ENCODE results near the gene SIRT3. TPM values are rescaled to one million over a fixed set of nuclear protein-coding genes. Genes with fewer than 3 reads are reported as not detected.

The SIRT3 gene
- total RNA-seq, 4 donors from 2014 or later = 7.2 to 27.9 (median 20.6) TPM

DNA sequence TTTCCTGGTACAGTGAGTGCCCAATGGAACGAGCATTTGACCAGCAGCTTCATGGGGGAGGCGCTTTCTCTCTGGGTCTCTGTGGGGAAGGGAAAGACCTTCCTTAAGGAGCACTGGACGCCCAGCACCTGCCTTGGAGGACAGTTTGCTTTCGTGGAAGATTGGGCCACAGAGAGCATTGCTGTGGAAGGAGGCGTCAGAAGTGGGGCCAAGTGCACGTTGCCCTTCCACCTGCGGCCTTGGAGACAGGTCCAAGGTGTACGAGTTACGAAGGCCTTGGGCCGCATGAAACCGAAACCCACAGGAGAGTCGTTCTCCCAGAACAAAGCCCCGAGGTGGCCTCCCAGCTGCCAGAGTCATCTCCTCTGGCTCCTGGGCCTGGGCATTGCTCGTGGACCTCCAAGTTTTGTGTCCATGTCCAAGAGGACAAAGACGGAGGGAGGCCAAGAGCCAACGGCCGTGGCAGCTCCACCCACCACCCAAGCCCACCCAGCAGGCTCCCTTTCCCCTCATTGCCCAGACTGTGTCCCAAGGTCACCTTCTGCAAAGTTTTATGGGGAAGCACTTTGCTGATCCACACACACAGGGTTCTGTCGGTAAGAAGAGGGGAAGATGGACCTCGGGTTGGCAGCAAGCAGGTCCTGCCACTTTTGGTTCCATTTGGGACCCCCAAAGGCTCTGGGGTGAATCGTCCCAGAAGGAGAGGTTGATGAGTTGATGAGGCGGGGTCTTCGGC is 36.2 kb upstream of the SIRT3 start:
- DNase-seq = no peak
- in situ Hi-C loops (cut with MboI; ENCODE audit: low pct_ligation_motif_present in 1 of 4, low pct_unique_long_range_greater_than_20kb in 1 of 4, low sequenced_read_pairs in 3 of 4) = no loop called here
- intact Hi-C loops (cut with DNase I; ENCODE audit: low total_unique reads) = no loop called here

DNA sequence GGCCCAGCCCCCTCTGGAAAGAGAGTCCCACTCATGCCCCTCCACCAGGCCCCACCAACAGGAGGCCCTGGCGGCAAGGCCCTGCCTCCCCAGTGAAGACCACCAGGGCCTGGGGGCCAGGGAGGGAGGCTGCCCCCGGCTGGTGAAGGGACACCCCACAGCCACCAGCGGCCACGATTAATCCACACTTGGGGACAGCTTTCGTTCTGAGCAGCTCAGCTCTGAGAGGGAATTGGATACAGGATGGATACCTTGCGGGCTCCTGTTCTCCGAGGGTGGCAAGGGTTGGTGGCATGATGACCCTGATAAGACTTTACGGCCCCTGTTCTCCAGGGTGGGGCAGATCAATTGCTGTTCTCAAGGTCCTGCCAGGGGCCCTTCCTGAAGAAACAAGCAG is 35.2 kb upstream of the SIRT3 start:
- in situ Hi-C loops (cut with MboI; ENCODE audit: low pct_ligation_motif_present in 1 of 4, low pct_unique_long_range_greater_than_20kb in 1 of 4, low sequenced_read_pairs in 3 of 4) = no loop called here
- H3K9me3 ChIP-seq = no peaks in the 10 kb centered on the region
- peak overlapping the region in 2 of 4 donors; percentile 84 to 86 for H3K27ac ChIP-seq
- WGBS, 2 donors (ENCODE audit: low coverage in 1 of 2) = 72% methylated on average over 8 of the region's 8 CpGs; no CpG with 5 or more reads in 1 of the 2 donors
- H3K4me3 ChIP-seq = no peak overlapping the region
- TF ChIP-seq POLR2AphosphoS5 (IDR thresholded peaks at IDR 0.05) (no peak), EP300 (IDR thresholded peaks at IDR 0.05; ENCODE audit: low read depth) (no peak), POLR2A (IDR thresholded peaks at IDR 0.05) (no peak)
- TF ChIP-seq, protein P1, sequence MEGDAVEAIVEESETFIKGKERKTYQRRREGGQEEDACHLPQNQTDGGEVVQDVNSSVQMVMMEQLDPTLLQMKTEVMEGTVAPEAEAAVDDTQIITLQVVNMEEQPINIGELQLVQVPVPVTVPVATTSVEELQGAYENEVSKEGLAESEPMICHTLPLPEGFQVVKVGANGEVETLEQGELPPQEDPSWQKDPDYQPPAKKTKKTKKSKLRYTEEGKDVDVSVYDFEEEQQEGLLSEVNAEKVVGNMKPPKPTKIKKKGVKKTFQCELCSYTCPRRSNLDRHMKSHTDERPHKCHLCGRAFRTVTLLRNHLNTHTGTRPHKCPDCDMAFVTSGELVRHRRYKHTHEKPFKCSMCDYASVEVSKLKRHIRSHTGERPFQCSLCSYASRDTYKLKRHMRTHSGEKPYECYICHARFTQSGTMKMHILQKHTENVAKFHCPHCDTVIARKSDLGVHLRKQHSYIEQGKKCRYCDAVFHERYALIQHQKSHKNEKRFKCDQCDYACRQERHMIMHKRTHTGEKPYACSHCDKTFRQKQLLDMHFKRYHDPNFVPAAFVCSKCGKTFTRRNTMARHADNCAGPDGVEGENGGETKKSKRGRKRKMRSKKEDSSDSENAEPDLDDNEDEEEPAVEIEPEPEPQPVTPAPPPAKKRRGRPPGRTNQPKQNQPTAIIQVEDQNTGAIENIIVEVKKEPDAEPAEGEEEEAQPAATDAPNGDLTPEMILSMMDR (IDR thresholded peaks at IDR 0.05) = no peak
- H3K36me3 ChIP-seq = no peaks in the 10 kb centered on the region
- intact Hi-C loops (cut with DNase I; ENCODE audit: low total_unique reads) = no loop called here
- no peak for DNase-seq
- peaks cover 0 to 22% (median 18%) of the 10 kb centered on the region in 4 donors for H3K4me1 ChIP-seq
- peaks cover 7% of the 10 kb centered on the region for H3K27me3 ChIP-seq

More for the DNA sequence above, 36.2 kb upstream of the SIRT3 start:
- Histone ChIP-seq H3K27ac (no peak overlapping the region), H3K4me1 (peaks cover 0 to 22% (median 18%) of the 10 kb centered on the region in 4 donors), H3K27me3 (peaks cover 8% of the 10 kb centered on the region), H3K9me3 (no peaks in the 10 kb centered on the region), H3K36me3 (no peaks in the 10 kb centered on the region), H3K4me3 (no peak overlapping the region)
- 90 to 93% methylated on average over 4 to 22 of the region's 22 CpGs for WGBS, 2 donors (ENCODE audit: low coverage in 1 of 2)
- TF ChIP-seq, protein P1 (IDR thresholded peaks at IDR 0.05) = no peak
- TF ChIP-seq POLR2A (IDR thresholded peaks at IDR 0.05) (no peak), EP300 (IDR thresholded peaks at IDR 0.05; ENCODE audit: low read depth) (no peak), POLR2AphosphoS5 (IDR thresholded peaks at IDR 0.05) (no peak)

DNA sequence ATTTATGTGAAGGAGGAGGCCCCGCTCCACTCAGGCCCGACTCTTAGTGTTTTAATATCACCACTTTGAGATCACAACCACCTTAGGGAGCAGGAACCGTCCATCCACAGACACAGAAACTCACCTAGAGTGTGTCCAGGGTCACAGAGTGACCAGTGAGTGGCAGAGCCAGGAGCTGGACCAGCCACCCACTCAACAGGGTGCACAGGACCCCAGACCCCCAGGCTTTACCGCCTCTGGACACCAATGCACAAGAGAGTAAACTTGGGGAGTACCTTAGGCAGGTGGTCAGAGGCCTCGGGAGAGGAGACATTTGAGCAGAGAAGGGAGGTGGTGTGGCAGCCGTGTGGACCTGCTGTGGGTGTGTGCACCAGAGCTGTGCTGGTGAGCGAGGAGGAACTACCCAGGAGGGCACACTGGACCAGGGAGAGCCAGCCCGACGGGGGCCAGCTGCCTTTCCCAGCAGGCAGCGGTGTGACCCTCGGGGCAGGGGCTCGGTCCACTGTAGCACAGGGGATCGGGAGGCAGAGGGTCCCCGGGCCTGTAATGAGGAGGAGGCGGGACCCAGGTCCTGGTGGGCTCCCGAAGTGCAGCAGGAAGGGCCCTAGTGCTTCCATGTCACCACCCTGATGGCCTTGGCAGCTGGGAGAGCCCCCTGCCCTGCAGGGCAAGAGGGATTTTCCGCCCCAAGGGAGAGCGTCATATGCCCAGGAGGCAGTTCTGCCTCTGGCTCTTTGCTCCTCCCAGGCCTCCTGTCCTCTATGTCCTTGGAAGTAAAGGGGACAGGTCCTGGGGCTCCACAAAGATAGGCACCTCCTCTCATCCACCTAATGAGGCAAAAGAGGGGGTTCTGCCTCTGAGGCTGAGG is 34.5 kb upstream of the SIRT3 start:
- 83 to 100% methylated on average over 2 to 18 of the region's 18 CpGs for WGBS, 2 donors (ENCODE audit: low coverage in 1 of 2)
- peak overlapping the region; percentile 79 to 86 (median 84) for H3K27ac ChIP-seq
- no peak for DNase-seq

More for the DNA sequence above, 34.5 kb upstream of the SIRT3 start:
- Histone ChIP-seq H3K4me1 (peaks cover 0 to 22% (median 18%) of the 10 kb centered on the region in 4 donors), H3K27me3 (peaks cover 7% of the 10 kb centered on the region), H3K4me3 (no peak overlapping the region), H3K36me3 (no peaks in the 10 kb centered on the region), H3K9me3 (no peaks in the 10 kb centered on the region)
- intact Hi-C loops (cut with DNase I; ENCODE audit: low total_unique reads) (no loop called here), in situ Hi-C loops (cut with MboI; ENCODE audit: low pct_ligation_motif_present in 1 of 4, low pct_unique_long_range_greater_than_20kb in 1 of 4, low sequenced_read_pairs in 3 of 4) (no loop called here)
- TF ChIP-seq EP300 (IDR thresholded peaks at IDR 0.05; ENCODE audit: low read depth) (no peak), POLR2A (IDR thresholded peaks at IDR 0.05) (no peak), POLR2AphosphoS5 (IDR thresholded peaks at IDR 0.05) (no peak)
- TF ChIP-seq, protein P1 (IDR thresholded peaks at IDR 0.05) = no peak

All from transverse colon (tissue), 4 donors.